Mesendoderm (in vitro differentiated cells): Measurements from ENCODE around the gene MOAP1.

ENCODE experiments used
- DNase-seq: peaks from one replicate; pipeline ENCODE4 v3.0.0; 2013
- H2AK5ac ChIP-seq: 2 replicates; pipeline ENCODE4 v1.6.1; 2013; ENCODE audit warnings: low read length, inconsistent platforms
- H2BK120ac ChIP-seq: 2 replicates; pipeline ENCODE4 v1.6.1; 2013; ENCODE audit warnings: low read depth, mild to moderate bottlenecking, low read length, moderate library complexity, mixed read lengths
- H2BK15ac ChIP-seq: replicated peaks from 2 replicates; pipeline ENCODE4 v1.6.1; 2013; ENCODE audit warnings: low read depth, mild to moderate bottlenecking, moderate library complexity
- H2BK5ac ChIP-seq: 2 replicates; pipeline ENCODE4 v1.6.1; 2013; ENCODE audit warnings: low read length, inconsistent platforms
- H3K18ac ChIP-seq: 2 replicates; pipeline ENCODE4 v1.6.1; 2013; ENCODE audit warnings: mild to moderate bottlenecking, low read length, mixed read lengths
- H3K23ac ChIP-seq: one replicate; pipeline ENCODE4 v1.6.1; 2013; ENCODE audit warnings: low read length
- H3K27ac ChIP-seq: 2 replicates; pipeline ENCODE4 v1.5.1; 2013; ENCODE audit warnings: low read depth, mild to moderate bottlenecking, inconsistent platforms, low read length, moderate library complexity
- H3K27me3 ChIP-seq: 2 replicates; pipeline ENCODE4 v1.6.1; 2013; ENCODE audit warnings: low read length, control low read depth, mild to moderate bottlenecking, inconsistent platforms; ENCODE audit not compliant: insufficient read depth, poor library complexity
- H3K36me3 ChIP-seq: 2 replicates; pipeline ENCODE4 v1.6.1; 2013; ENCODE audit warnings: low read length, inconsistent platforms; ENCODE audit not compliant: control insufficient read depth, insufficient read depth
- H3K4ac ChIP-seq: one replicate; pipeline ENCODE4 v1.6.1; 2013; ENCODE audit warnings: low read depth, mild to moderate bottlenecking, low read length, moderate library complexity
- H3K4me1 ChIP-seq: 2 replicates; pipeline ENCODE4 v1.6.1; 2013; ENCODE audit warnings: low read depth, low read length, inconsistent platforms; ENCODE audit not compliant: control insufficient read depth
- H3K4me2 ChIP-seq: 2 replicates; pipeline ENCODE4 v1.6.1; 2013; ENCODE audit warnings: low read length
- H3K4me3 ChIP-seq: 2 replicates; pipeline ENCODE4 v1.5.1; 2013; ENCODE audit warnings: mild to moderate bottlenecking, low read length
- H3K56ac ChIP-seq: one replicate; pipeline ENCODE4 v1.6.1; 2013; ENCODE audit warnings: low read length
- H3K79me1 ChIP-seq: 2 replicates; pipeline ENCODE4 v1.6.1; 2013; ENCODE audit warnings: low read length, inconsistent platforms
- H3K79me2 ChIP-seq: 2 replicates; pipeline ENCODE4 v1.6.1; 2013; ENCODE audit warnings: mild to moderate bottlenecking, low read length; ENCODE audit not compliant: control insufficient read depth, insufficient read depth
- H3K9ac ChIP-seq: 2 replicates; pipeline ENCODE4 v1.6.1; 2013; ENCODE audit warnings: low read length, inconsistent platforms
- H4K5ac ChIP-seq: one replicate; pipeline ENCODE4 v1.6.1; 2013; ENCODE audit warnings: low read length
- H4K8ac ChIP-seq: one replicate; pipeline ENCODE4 v1.6.1; 2013; ENCODE audit warnings: low read depth, mild to moderate bottlenecking, control low read depth, low read length, moderate library complexity
- WGBS: extraction: QIAGEN DNeasy Blood & Tissue Kit; methylation state at CpG from one replicate; pipeline ENCODE4 v1.1.7; 2013; ENCODE audit warnings: low lambda C conversion rate, missing lambda C conversion rate; ENCODE audit not compliant: insufficient coverage; ENCODE audit errors: extremely low coverage; 5-methylcytosine and 5-hydroxymethylcytosine counted together

Gene MOAP1

GRCh38 chr14:93195316-93195999 lies 10.8 kb upstream of the MOAP1 start:
- no peak overlapping the region for H4K5ac ChIP-seq
- H3K4me2 ChIP-seq: no peak overlapping the region
- no peak overlapping the region for H3K4me3 ChIP-seq
- H2BK5ac ChIP-seq: no peak overlapping the region
- no peak overlapping the region for H2BK15ac ChIP-seq
- no peaks in the 10 kb centered on the region for H3K79me2 ChIP-seq
- H3K79me1 ChIP-seq: no peaks in the 10 kb centered on the region
- no peak overlapping the region for H2BK120ac ChIP-seq
- no peak overlapping the region for H3K56ac ChIP-seq
- H3K4ac ChIP-seq: no peak overlapping the region
- no peaks in the 10 kb centered on the region for H3K27me3 ChIP-seq
- no peak overlapping the region for H3K23ac ChIP-seq
- H3K27ac ChIP-seq: no peak overlapping the region
- no peak for DNase-seq
- H4K8ac ChIP-seq: no peak overlapping the region
- no peaks in the 10 kb centered on the region for H3K4me1 ChIP-seq
- H3K36me3 ChIP-seq: no peaks in the 10 kb centered on the region
- no peak overlapping the region for H2AK5ac ChIP-seq
- no peak overlapping the region for H3K18ac ChIP-seq
- H3K9ac ChIP-seq: no peak overlapping the region
- WGBS: no CpG with 5 or more reads among the region's 1 CpG

DNA sequence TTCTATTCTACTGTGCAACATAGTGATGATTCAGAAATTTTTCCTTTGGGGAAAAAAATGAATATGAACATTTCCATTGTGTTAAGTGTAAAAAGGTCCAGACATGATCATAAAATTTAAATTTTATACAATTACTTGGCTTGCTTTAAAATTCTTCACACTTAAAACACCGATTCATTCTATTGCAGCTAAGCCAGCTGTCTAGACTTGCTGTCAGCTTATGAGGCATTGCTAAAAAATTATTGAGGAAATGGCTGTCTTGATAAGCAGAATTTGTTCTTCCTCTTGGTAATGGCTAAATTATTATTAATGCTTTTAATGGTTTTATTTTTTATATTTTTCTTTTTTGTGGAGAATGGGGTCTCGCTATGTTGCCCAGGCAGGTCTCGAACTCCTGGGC lies 2.3 kb upstream of the MOAP1 start:
- Histone ChIP-seq H3K56ac (no peak overlapping the region), H2BK15ac (no peak overlapping the region), H3K4me1 (peaks cover 2% of the 10 kb centered on the region), H3K27me3 (no peaks in the 10 kb centered on the region), H2BK5ac (no peak overlapping the region), H4K5ac (no peak overlapping the region), H3K9ac (no peak overlapping the region), H3K79me2 (peaks cover 11% of the 10 kb centered on the region), H3K4me3 (no peak overlapping the region), H3K18ac (no peak overlapping the region), H3K4me2 (no peak overlapping the region), H2AK5ac (no peak overlapping the region), H3K27ac (no peak overlapping the region), H3K36me3 (no peaks in the 10 kb centered on the region), H3K79me1 (peaks cover 7% of the 10 kb centered on the region), H3K4ac (no peak overlapping the region), H2BK120ac (no peak overlapping the region), H4K8ac (no peak overlapping the region), H3K23ac (no peak overlapping the region)
- no peak for DNase-seq
- WGBS: no CpG with 5 or more reads among the region's 3 CpGs

GRCh38 chr14:93186466-93186865 lies 1.8 kb upstream of the MOAP1 start:
- H3K79me1 ChIP-seq: peaks cover 7% of the 10 kb centered on the region
- no peak overlapping the region for H3K4ac ChIP-seq
- no peak overlapping the region for H4K8ac ChIP-seq
- H3K79me2 ChIP-seq: peaks cover 11% of the 10 kb centered on the region
- DNase-seq: no peak
- H3K27ac ChIP-seq: no peak overlapping the region
- H2AK5ac ChIP-seq: no peak overlapping the region
- no peak overlapping the region for H2BK15ac ChIP-seq
- no peaks in the 10 kb centered on the region for H3K27me3 ChIP-seq
- H4K5ac ChIP-seq: no peak overlapping the region
- H3K23ac ChIP-seq: no peak overlapping the region
- H3K9ac ChIP-seq: no peak overlapping the region
- H3K56ac ChIP-seq: no peak overlapping the region
- peaks cover 2% of the 10 kb centered on the region for H3K4me1 ChIP-seq
- no CpG with 5 or more reads among the region's 6 CpGs for WGBS
- no peak overlapping the region for H3K4me2 ChIP-seq
- no peaks in the 10 kb centered on the region for H3K36me3 ChIP-seq
- H3K18ac ChIP-seq: no peak overlapping the region
- H3K4me3 ChIP-seq: no peak overlapping the region
- no peak overlapping the region for H2BK5ac ChIP-seq
- H2BK120ac ChIP-seq: no peak overlapping the region

DNA sequence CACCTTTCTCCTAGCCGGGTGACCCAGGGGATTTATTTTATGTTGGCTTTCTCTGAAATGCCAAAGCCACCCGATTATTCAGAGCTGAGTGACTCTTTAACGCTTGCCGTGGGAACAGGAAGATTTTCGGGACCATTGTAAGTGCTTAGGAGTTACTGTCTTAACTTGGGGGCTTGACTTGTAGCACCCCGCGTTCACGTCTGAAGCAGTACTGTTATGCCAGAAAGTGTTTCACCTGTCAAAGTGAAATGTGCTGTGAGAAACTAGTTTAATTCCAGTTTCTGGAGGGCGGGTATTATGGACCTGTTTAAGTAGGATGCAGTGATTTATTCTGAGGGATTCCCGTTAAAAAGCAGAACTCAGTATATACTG lies 638 bp upstream of the MOAP1 start:
- no peak overlapping the region for H3K23ac ChIP-seq
- H3K4me3 ChIP-seq: peak overlapping the region; percentile 96
- WGBS: no CpG with 5 or more reads among the region's 10 CpGs
- DNase-seq: no peak
- peaks cover 7% of the 10 kb centered on the region for H3K79me1 ChIP-seq
- no peak overlapping the region for H2BK5ac ChIP-seq
- peak overlapping the region; percentile 94 for H3K9ac ChIP-seq
- no peak overlapping the region for H2AK5ac ChIP-seq
- peak overlapping the region; percentile 100 for H3K27ac ChIP-seq
- peaks cover 11% of the 10 kb centered on the region for H3K79me2 ChIP-seq
- H3K4ac ChIP-seq: no peak overlapping the region
- no peak overlapping the region for H2BK120ac ChIP-seq
- peaks cover 2% of the 10 kb centered on the region for H3K4me1 ChIP-seq
- peak overlapping the region; percentile 94 for H3K18ac ChIP-seq
- H3K36me3 ChIP-seq: no peaks in the 10 kb centered on the region
- no peak overlapping the region for H2BK15ac ChIP-seq
- peak overlapping the region; percentile 91 for H3K56ac ChIP-seq
- no peaks in the 10 kb centered on the region for H3K27me3 ChIP-seq
- peak overlapping the region; percentile 100 for H3K4me2 ChIP-seq
- H4K5ac ChIP-seq: no peak overlapping the region
- no peak overlapping the region for H4K8ac ChIP-seq

- peak overlapping the region; percentile 79 for H3K4me3 ChIP-seq
- H3K4me2 ChIP-seq: peak overlapping the region; percentile 56
- no peak overlapping the region for H2BK120ac ChIP-seq
- H4K5ac ChIP-seq: no peak overlapping the region
- H3K4ac ChIP-seq: no peak overlapping the region
- H3K79me1 ChIP-seq: peaks cover 7% of the 10 kb centered on the region
- peak overlapping the region; percentile 97 for H3K56ac ChIP-seq
- no peak overlapping the region for H4K8ac ChIP-seq
- peaks cover 2% of the 10 kb centered on the region for H3K4me1 ChIP-seq
- H3K27me3 ChIP-seq: no peaks in the 10 kb centered on the region
- no peak overlapping the region for H2AK5ac ChIP-seq
- H3K18ac ChIP-seq: no peak overlapping the region
- no peak overlapping the region for H3K23ac ChIP-seq
- no peak for DNase-seq
- no peak overlapping the region for H3K27ac ChIP-seq
- H2BK5ac ChIP-seq: no peak overlapping the region
- H3K9ac ChIP-seq: peak overlapping the region; percentile 93
- H2BK15ac ChIP-seq: no peak overlapping the region
- H3K79me2 ChIP-seq: peaks cover 11% of the 10 kb centered on the region
- WGBS: no CpG with 5 or more reads among the region's 17 CpGs
- no peaks in the 10 kb centered on the region for H3K36me3 ChIP-seq
Observed at GRCh38 chr14:93183596-93184317, 940 bp downstream of the MOAP1 start.
